Activated CD4-positive, alpha-beta memory T cell treated with anti-CD3 and anti-CD28 coated beads for 36 hours (primary cell): Measurements from ENCODE around the gene ZNF609. TPM values are rescaled to one million over a fixed set of nuclear protein-coding genes. Genes with fewer than 3 reads are reported as not detected.

Source experiments
- CTCF ChIA-PET: fragments of 350-600 bp; sonication (Branson Sonifier 250); formaldehyde crosslinking; loops from one replicate; lab custom pipeline; 2021; ENCODE audit warnings: antibody characterized with exemption, inconsistent platforms; lab: Charles Lee
- POLR2A ChIA-PET: fragments of 350-600 bp; sonication (Branson Sonifier 250); formaldehyde crosslinking; loops from one replicate; lab custom pipeline; 2021; ENCODE audit warnings: antibody characterized with exemption; lab: Charles Lee
- DNase-seq: peaks from one replicate; pipeline ENCODE4 v3.0.0-alpha.2; 2020
- H3K27ac Mint-ChIP-seq: one replicate; pipeline ENCODE4 v1.8.0; 2021; ENCODE audit warnings: mixed read lengths
- H3K27me3 Mint-ChIP-seq: one replicate; pipeline ENCODE4 v1.8.0; 2021; ENCODE audit warnings: mixed read lengths
- H3K36me3 Mint-ChIP-seq: one replicate; pipeline ENCODE4 v1.8.0; 2021; ENCODE audit warnings: mixed read lengths
- H3K4me1 Mint-ChIP-seq: one replicate; pipeline ENCODE4 v1.8.0; 2021; ENCODE audit warnings: low read depth, mixed read lengths
- H3K4me3 Mint-ChIP-seq: one replicate; pipeline ENCODE4 v1.8.0; 2021; ENCODE audit warnings: mild to moderate bottlenecking, mixed read lengths
- H3K9me3 Mint-ChIP-seq: one replicate; pipeline ENCODE4 v1.8.0; 2021; ENCODE audit warnings: mixed read lengths
- intact Hi-C: fragments of 100-400 bp; cut with micrococcal nuclease; formaldehyde crosslinking; loops from one replicate; pipeline ENCODE4 v1.15.1; 2023
- total RNA-seq, 2 experiments: library from RNA; stranded (reverse); gene quantifications; one replicate each; pipeline ENCODE4 v1.2.3, GENCODE V29; 2021

The ZNF609 gene
- total RNA-seq, result 10 to 100 TPM; 38.5 to 38.7 TPM

- H3K9me3 Mint-ChIP-seq, result no peaks in the 10 kb centered on the region
- POLR2A ChIA-PET, result interaction anchor here (0.6 to 1.5 kb wide), 7 partner anchors 10 to 142 kb away, joined by 3 to 7 read pairs (median 3); partner anchors contain the start of gene TRIP4
- peak; percentile 93 for DNase-seq
- peak within 1 kb of the TSS; percentile 87 for H3K4me3 Mint-ChIP-seq
- H3K27me3 Mint-ChIP-seq, result no peaks in the 10 kb centered on the region
- intact Hi-C loops, result loop anchor here (2.0 to 10.0 kb wide), 4 partner anchors 29 to 122 kb away; partner anchors contain the start of genes PCLAF and TRIP4
- CTCF ChIA-PET, result interaction anchor here (1.1 to 2.0 kb wide), 3 partner anchors 17 to 268 kb away, joined by 4 to 11 read pairs (median 4); no protein-coding TSS in a partner anchor
- H3K27ac Mint-ChIP-seq, result peak within 1 kb of the TSS; percentile 89
- H3K4me1 Mint-ChIP-seq, result peaks cover 59% of the 10 kb centered on the region
- peaks cover 2% of the 10 kb centered on the region for H3K36me3 Mint-ChIP-seq
These were observed at the start of gene ZNF609 for GRCh38 chr15:64460206-64460723. Gene ZNF609 (plus strand): TSS chr15:64460578. CDS start chr15:64499420, 38,842 bp downstream.

- no peak for DNase-seq
- intact Hi-C loops, result no loop called here
- Mint-ChIP-seq H3K36me3 (peaks cover 29% of the 10 kb centered on the region), H3K4me3 (no peak overlapping the region), H3K27me3 (no peaks in the 10 kb centered on the region), H3K9me3 (no peaks in the 10 kb centered on the region), H3K27ac (no peak overlapping the region), H3K4me1 (no peaks in the 10 kb centered on the region)
- CTCF ChIA-PET, result no interaction called here
- POLR2A ChIA-PET, result no interaction called here
These were observed 48.2 kb upstream of the ZNF609 start for GRCh38 chr15:64412216-64412615.

- no peak overlapping the region for H3K27ac Mint-ChIP-seq
- no peaks in the 10 kb centered on the region for H3K27me3 Mint-ChIP-seq
- CTCF ChIA-PET, result no interaction called here
- H3K4me1 Mint-ChIP-seq, result peaks cover 12% of the 10 kb centered on the region
- POLR2A ChIA-PET, result no interaction called here
- H3K9me3 Mint-ChIP-seq, result no peaks in the 10 kb centered on the region
- no peak for DNase-seq
- no peak overlapping the region for H3K4me3 Mint-ChIP-seq
- intact Hi-C loops, result no loop called here
- peaks cover 20% of the 10 kb centered on the region for H3K36me3 Mint-ChIP-seq
These were observed 37.7 kb upstream of the ZNF609 start for GRCh38 chr15:64422697-64423096.

DNA sequence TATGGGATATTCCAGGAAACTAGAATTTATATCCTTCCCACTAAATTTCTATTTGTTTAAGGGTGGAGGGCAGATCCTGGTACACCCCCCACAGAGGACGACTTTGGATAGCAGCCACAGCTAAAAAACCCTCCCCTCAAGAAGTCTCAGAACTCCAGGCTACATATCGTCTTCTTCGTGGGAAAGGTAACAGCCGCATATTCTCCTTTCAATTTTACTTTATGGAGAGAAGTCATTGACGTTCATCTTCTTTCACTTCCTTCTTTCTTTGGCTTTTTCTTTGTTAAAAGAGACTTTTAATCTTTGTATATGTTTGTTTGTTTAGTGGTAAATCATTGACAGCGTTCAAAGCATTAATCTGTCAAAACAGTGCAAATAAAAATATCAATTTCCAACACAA, 36.4 kb upstream of the ZNF609 start:
- no peaks in the 10 kb centered on the region for H3K27me3 Mint-ChIP-seq
- H3K36me3 Mint-ChIP-seq, result peaks cover 20% of the 10 kb centered on the region
- no peaks in the 10 kb centered on the region for H3K9me3 Mint-ChIP-seq

DNA sequence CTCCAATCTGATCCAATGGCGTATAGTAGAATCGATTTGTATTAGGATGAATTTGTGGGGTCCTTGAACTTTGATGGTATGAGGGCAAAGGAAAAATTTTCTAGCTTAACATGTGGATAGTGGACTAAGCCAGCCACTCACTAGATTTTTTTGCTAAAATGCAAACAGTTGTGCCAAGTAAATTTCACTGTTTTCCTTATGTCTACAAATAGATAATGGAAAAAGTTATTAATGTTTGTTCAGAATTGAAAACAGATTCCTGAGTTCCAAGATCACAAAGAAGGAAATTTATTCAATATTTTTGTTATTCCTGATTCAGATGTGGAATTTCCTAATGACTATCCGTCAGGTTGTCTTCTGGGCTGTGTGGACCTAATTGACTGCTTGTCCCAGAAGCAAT, 35.2 kb upstream of the ZNF609 start:
- Mint-ChIP-seq H3K9me3 (no peaks in the 10 kb centered on the region), H3K4me3 (no peak overlapping the region), H3K27me3 (no peaks in the 10 kb centered on the region), H3K36me3 (peaks cover 20% of the 10 kb centered on the region), H3K27ac (peak overlapping the region; percentile 49), H3K4me1 (peaks cover 26% of the 10 kb centered on the region)
- CTCF ChIA-PET, result no interaction called here
- DNase-seq, result no peak
- intact Hi-C loops, result loop anchor here (5.0 kb wide), 1 partner anchor 227 kb away; no protein-coding TSS in a partner anchor
- POLR2A ChIA-PET, result no interaction called here

More for the DNA sequence above, 36.4 kb upstream of the ZNF609 start:
- Mint-ChIP-seq H3K4me1 (peaks cover 17% of the 10 kb centered on the region), H3K27ac (no peak overlapping the region), H3K4me3 (no peak overlapping the region)
- intact Hi-C loops, result no loop called here
- DNase-seq, result no peak
- ChIA-PET CTCF (interaction anchor here (0.7 kb wide), 1 partner anchor 55 kb away, joined by 4 read pairs; no protein-coding TSS in a partner anchor), POLR2A (no interaction called here)

- H3K9me3 Mint-ChIP-seq, result no peaks in the 10 kb centered on the region
- intact Hi-C loops, result loop anchor here (1.0 to 5.0 kb wide), 3 partner anchors 225 to 302 kb away; no protein-coding TSS in a partner anchor
- peaks cover 20% of the 10 kb centered on the region for H3K36me3 Mint-ChIP-seq
- CTCF ChIA-PET, result interaction anchor here (0.7 to 1.7 kb wide), 8 partner anchors 17 to 304 kb away, joined by 3 to 29 read pairs (median 4); no protein-coding TSS in a partner anchor
- H3K27me3 Mint-ChIP-seq, result no peaks in the 10 kb centered on the region
- H3K4me3 Mint-ChIP-seq, result no peak overlapping the region
- no peak for DNase-seq
- POLR2A ChIA-PET, result interaction anchor here (0.7 to 1.2 kb wide), 2 partner anchors 10 to 16 kb away, joined by 3 to 4 read pairs; no protein-coding TSS in a partner anchor
- H3K4me1 Mint-ChIP-seq, result peaks cover 35% of the 10 kb centered on the region
- H3K27ac Mint-ChIP-seq, result no peak overlapping the region
These were observed 33.4 kb upstream of the ZNF609 start for GRCh38 chr15:64426845-64427465.

DNA sequence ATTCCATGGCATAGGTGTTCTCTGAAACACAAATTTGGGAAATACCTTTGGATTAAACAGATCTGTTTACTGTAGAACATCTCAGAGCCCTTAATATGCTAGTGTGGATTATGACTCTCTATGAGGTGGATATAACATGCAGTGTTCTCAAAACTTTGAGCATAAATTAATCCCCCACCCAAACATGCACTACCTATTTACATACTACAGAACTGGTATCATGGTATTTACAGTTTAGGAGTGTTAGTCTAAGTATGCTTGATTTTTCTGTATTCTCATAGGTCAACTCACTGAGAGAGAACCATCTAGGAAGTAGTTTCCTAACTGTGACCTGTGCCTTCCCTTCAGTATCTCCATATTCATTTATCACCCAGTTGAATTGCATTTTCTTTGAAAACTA, 30.9 kb upstream of the ZNF609 start:
- intact Hi-C loops, result loop anchor here (5.0 kb wide), 1 partner anchor 223 kb away; no protein-coding TSS in a partner anchor
- peaks cover 35% of the 10 kb centered on the region for H3K4me1 Mint-ChIP-seq
- ChIA-PET POLR2A (no interaction called here), CTCF (interaction anchor here (0.9 to 1.2 kb wide), 2 partner anchors 31 to 298 kb away, joined by 4 to 6 read pairs; partner anchors contain the start of gene ZNF609)
- peaks cover 12% of the 10 kb centered on the region for H3K36me3 Mint-ChIP-seq
- no peaks in the 10 kb centered on the region for H3K9me3 Mint-ChIP-seq
- no peaks in the 10 kb centered on the region for H3K27me3 Mint-ChIP-seq
- no peak for DNase-seq
- H3K27ac Mint-ChIP-seq, result peak overlapping the region; percentile 75
- H3K4me3 Mint-ChIP-seq, result no peak overlapping the region

GRCh38 chr15:64430000-64430735, 30.2 kb upstream of the ZNF609 start:
- peaks cover 35% of the 10 kb centered on the region for H3K4me1 Mint-ChIP-seq

GRCh38 chr15:64437982-64438381, 22.4 kb upstream of the ZNF609 start:
- intact Hi-C loops, result no loop called here
- ChIA-PET CTCF (interaction anchor here (1.4 kb wide), 1 partner anchor 249 kb away, joined by 4 read pairs; no protein-coding TSS in a partner anchor), POLR2A (no interaction called here)
- no peaks in the 10 kb centered on the region for H3K27me3 Mint-ChIP-seq
- DNase-seq, result no peak
- peaks cover 32% of the 10 kb centered on the region for H3K4me1 Mint-ChIP-seq
- peaks cover 10% of the 10 kb centered on the region for H3K36me3 Mint-ChIP-seq
- H3K4me3 Mint-ChIP-seq, result no peak overlapping the region
- no peak overlapping the region for H3K27ac Mint-ChIP-seq
- H3K9me3 Mint-ChIP-seq, result no peaks in the 10 kb centered on the region

More at GRCh38 chr15:64430000-64430735, 30.2 kb upstream of the ZNF609 start:
- Mint-ChIP-seq H3K36me3 (peaks cover 9% of the 10 kb centered on the region), H3K27me3 (no peaks in the 10 kb centered on the region), H3K9me3 (no peaks in the 10 kb centered on the region), H3K27ac (peak overlapping the region; percentile 75), H3K4me3 (no peak overlapping the region)
- DNase-seq, result peak; percentile 45
- POLR2A ChIA-PET, result interaction anchor here (0.9 to 1.0 kb wide), 2 partner anchors 14 to 31 kb away, joined by 3 to 4 read pairs; no protein-coding TSS in a partner anchor
- CTCF ChIA-PET, result interaction anchor here (0.7 to 1.4 kb wide), 4 partner anchors 30 to 298 kb away, joined by 4 to 6 read pairs (median 4); partner anchors contain the start of genes TRIP4 and ZNF609
- intact Hi-C loops, result loop anchor here (1.0 to 5.0 kb wide), 4 partner anchors 14 to 222 kb away; partner anchors contain the start of gene ZNF609

DNA sequence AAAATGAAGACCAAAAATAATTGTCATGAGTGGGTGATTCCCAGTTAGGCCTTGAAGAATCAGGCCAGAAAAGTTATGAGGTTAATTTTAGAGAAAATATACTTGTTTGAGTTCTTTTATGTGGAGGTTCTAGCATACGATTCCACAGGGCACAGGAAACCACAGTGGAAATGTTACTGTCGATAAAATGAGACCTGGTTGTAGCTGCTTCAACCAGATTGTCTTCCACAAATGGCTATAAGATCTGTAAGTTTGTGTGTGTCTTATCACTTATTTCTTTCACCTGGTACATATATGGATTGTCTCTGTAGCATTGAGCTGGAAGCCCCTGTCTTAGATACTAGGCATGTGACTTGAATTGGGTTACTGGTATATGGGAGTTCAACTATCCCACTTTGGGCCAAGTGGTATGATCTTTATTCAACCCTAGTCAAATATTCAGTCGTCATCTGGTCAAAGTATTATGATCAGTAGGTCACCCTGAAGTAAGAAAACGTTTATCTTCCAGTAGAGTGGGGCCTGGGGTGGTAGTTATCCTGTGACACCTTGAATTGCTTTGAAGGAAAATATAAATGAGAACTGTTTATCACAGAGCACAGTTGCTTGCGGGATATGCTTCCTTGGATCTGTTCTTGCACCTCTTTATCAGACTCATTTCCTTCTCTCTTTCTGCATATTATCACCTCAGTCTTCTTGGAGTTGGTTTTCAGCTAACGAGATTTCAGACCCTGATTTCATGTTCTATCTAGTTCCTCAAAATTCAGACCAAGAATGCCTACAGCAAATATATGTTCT, 21.5 kb upstream of the ZNF609 start:
- H3K27me3 Mint-ChIP-seq, result no peaks in the 10 kb centered on the region
- no peak for DNase-seq
- no peaks in the 10 kb centered on the region for H3K9me3 Mint-ChIP-seq
- peaks cover 10% of the 10 kb centered on the region for H3K36me3 Mint-ChIP-seq
- ChIA-PET CTCF (interaction anchor here (1.4 kb wide), 1 partner anchor 248 kb away, joined by 4 read pairs; no protein-coding TSS in a partner anchor), POLR2A (interaction anchor here (0.6 kb wide), 1 partner anchor 176 kb away, joined by 5 read pairs; no protein-coding TSS in a partner anchor)
- intact Hi-C loops, result no loop called here
- H3K27ac Mint-ChIP-seq, result peak overlapping the region; percentile 49
- H3K4me3 Mint-ChIP-seq, result no peak overlapping the region
- peaks cover 41% of the 10 kb centered on the region for H3K4me1 Mint-ChIP-seq

DNA sequence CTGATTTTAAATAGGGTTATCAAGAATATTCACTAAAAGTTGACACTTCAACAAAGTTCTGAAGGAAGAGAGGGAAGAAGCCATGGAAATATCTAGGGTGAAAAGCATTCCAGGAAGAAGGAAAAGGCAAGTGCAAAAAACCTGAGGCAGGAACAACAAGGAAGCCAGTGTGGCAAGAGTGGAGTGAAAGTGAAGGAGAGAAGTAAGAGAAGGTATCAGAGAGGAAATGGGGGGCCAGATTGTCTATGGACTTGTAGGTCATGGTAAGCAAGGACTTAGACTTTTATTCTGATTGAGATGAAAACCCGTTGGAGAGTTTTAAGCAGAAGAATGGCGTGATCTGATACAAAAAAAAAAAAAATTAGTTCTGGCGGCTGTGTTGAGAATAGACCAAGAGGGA, 18.5 kb upstream of the ZNF609 start:
- intact Hi-C loops, result no loop called here
- no peaks in the 10 kb centered on the region for H3K27me3 Mint-ChIP-seq
- POLR2A ChIA-PET, result no interaction called here
- CTCF ChIA-PET, result no interaction called here
- H3K9me3 Mint-ChIP-seq, result no peaks in the 10 kb centered on the region
- peaks cover 57% of the 10 kb centered on the region for H3K4me1 Mint-ChIP-seq
- no peak overlapping the region for H3K27ac Mint-ChIP-seq
- no peak overlapping the region for H3K4me3 Mint-ChIP-seq
- H3K36me3 Mint-ChIP-seq, result peaks cover 7% of the 10 kb centered on the region
- DNase-seq, result no peak
